SU-DHL-6 (cell line): Measurements from ENCODE around the gene PKNOX2.

Source experiments
- CTCF ChIP-seq: fragments of 200-600 bp; sonication (generic); IDR thresholded peaks from one replicate; pipeline ENCODE4 v1.5.1; 2017; ENCODE audit warnings: antibody characterized with exemption, mild to moderate bottlenecking, low read length, moderate library complexity; ENCODE audit not compliant: insufficient read depth, poor library complexity, severe bottlenecking
- EZH2phosphoT487 ChIP-seq: fragments of 200-600 bp; sonication (generic), shearing (Covaris generic); conservative IDR thresholded peaks from 2 replicates; pipeline ENCODE4 v1.6.1; 2018; ENCODE audit warnings: mild to moderate bottlenecking, antibody characterized with exemption, low read length, moderate library complexity, mixed read lengths

- TF ChIP-seq CTCF (no peak), EZH2phosphoT487 (no peak)
Measured at GRCh38 chr11:125441648-125442410, 277.3 kb downstream of the PKNOX2 start.
